ENCODE results near the gene SUFU.

DNA sequence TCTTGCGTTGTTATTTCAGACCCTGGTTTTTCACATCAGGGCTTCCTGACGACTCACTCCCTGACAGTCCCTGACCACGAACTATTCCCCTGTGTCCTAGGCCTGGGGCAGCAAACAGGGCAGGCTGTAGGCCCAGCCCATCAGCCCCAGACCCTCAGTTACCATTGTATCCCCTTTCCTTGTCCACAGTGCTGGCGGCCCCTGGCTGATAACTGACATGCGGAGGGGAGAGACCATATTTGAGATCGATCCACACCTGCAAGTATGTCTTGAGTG lies 90.0 kb downstream of the SUFU start:
- TF ChIP-seq, protein P1, sequence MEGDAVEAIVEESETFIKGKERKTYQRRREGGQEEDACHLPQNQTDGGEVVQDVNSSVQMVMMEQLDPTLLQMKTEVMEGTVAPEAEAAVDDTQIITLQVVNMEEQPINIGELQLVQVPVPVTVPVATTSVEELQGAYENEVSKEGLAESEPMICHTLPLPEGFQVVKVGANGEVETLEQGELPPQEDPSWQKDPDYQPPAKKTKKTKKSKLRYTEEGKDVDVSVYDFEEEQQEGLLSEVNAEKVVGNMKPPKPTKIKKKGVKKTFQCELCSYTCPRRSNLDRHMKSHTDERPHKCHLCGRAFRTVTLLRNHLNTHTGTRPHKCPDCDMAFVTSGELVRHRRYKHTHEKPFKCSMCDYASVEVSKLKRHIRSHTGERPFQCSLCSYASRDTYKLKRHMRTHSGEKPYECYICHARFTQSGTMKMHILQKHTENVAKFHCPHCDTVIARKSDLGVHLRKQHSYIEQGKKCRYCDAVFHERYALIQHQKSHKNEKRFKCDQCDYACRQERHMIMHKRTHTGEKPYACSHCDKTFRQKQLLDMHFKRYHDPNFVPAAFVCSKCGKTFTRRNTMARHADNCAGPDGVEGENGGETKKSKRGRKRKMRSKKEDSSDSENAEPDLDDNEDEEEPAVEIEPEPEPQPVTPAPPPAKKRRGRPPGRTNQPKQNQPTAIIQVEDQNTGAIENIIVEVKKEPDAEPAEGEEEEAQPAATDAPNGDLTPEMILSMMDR (IDR thresholded peaks at IDR 0.05) = no peak
- no peak for TF ChIP-seq POLR2A (IDR thresholded peaks at IDR 0.05)

Data from esophagus squamous epithelium (tissue), 4 donors.